Measurements from ENCODE around the gene TBC1D24. TPM values are rescaled to one million over a fixed set of nuclear protein-coding genes. Genes with fewer than 3 reads are reported as not detected.
A peak's percentile ranks its signal among the peaks of the same experiment; 100 is the strongest.

Gene TBC1D24
- total RNA-seq, 1 experiment from 2014 or later = 24.6 TPM

DNA sequence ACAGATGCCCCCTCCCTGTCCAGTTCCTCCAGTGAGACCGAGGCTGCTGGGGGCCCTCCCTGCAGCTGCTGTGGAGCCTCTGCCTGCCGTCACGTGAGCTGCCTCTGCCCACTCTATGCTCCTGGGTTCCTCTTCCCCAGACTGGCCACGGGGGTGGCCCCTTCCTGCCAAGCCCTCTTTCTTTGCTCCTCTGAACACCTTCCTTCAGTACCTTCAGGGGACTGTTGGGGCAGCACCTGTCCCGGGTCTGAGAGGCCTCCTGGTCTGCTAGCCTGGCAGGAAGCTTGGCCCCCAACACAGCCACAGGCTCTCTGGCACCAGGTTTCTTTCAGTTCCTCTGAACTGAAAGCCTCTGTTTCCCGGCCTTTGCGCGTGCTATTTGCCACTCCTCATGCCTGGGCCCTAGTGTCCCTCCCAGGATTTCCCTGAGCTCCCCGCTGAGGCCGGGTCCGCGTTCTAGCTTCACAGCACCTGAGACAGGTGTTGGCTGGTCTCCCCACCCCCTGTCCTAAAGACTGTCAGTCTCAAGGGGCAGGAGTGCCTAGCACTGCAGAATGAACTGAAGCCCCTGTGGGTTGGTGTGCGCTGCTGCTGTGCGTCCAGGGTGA lies 32.2 kb downstream of the TBC1D24 start:
- no peak overlapping the region for H3K4me2 ChIP-seq (ENCODE audit: low read length)
- H3K9me3 ChIP-seq (ENCODE audit: control insufficient read depth in 1 of 2, insufficient read depth in 1 of 2, low read depth in 1 of 2, low read length in 2 of 2) = no peaks in the 10 kb centered on the region
- H3K9ac ChIP-seq (ENCODE audit: low read length) = no peak overlapping the region
- RAD21 ChIA-PET (ENCODE audit: low non-redundant PET in 1 of 2, low total read pairs in 2 of 2, uncharacterized antibody in 2 of 2, unreplicated experiment in 2 of 2) = no interaction called here
- H2AFZ ChIP-seq (ENCODE audit: low read depth, low read length, poor library complexity, severe bottlenecking) = no peak overlapping the region
- POLR2A ChIA-PET = no interaction called here
- intact Hi-C loops (cut with micrococcal nuclease) = loop anchor here (10.0 kb wide), 2 partner anchors 242 to 312 kb away; partner anchors contain the start of genes CASKIN1 and RNPS1
- peaks cover 0 to 6% of the 10 kb centered on the region in 2 experiments; a peak in 2 of 4 replicates for H3K4me1 ChIP-seq (ENCODE audit: control insufficient read depth in 1 of 2, insufficient read depth in 2 of 2, low read length in 2 of 2)
- H3K27me3 ChIP-seq (ENCODE audit: insufficient read depth, low read length) = no peaks in the 10 kb centered on the region
- ATAC-seq (peak; percentile 68), DNase-seq (ENCODE audit: low read depth, low spot score) (no peak)
- no peaks in the 10 kb centered on the region for H3K79me2 ChIP-seq (ENCODE audit: insufficient read depth, low read length)
- H4K20me1 ChIP-seq (ENCODE audit: insufficient read depth) = no peaks in the 10 kb centered on the region
- H3K27ac ChIP-seq (ENCODE audit: low read depth, low read length) = no peak overlapping the region
- no peaks in the 10 kb centered on the region; a peak in 1 of 4 replicates for H3K36me3 ChIP-seq (ENCODE audit: control insufficient read depth in 1 of 2, insufficient read depth in 2 of 2, low read length in 2 of 2)
- H3K9me2 ChIP-seq (ENCODE audit: insufficient read depth) = no peaks in the 10 kb centered on the region
- no peak for TF ChIP-seq TCF7L2 (IDR thresholded peaks at IDR 0.05; ENCODE audit: borderline replicate concordance, extremely low read depth, insufficient read depth, insufficient read length)
- no peak for TF ChIP-seq POLR2A (IDR thresholded peaks at IDR 0.05; ENCODE audit: borderline replicate concordance, extremely low read depth, insufficient read depth, insufficient read length)
- no peak for TF ChIP-seq EZH2 (IDR thresholded peaks at IDR 0.05)
- no peak for TF ChIP-seq EGR1 (IDR thresholded peaks at IDR 0.05; ENCODE audit: low read depth)
- TF ChIP-seq ELF1 (IDR thresholded peaks at IDR 0.05; ENCODE audit: borderline replicate concordance, low read depth) = no peak
- TF ChIP-seq FOSL1 (IDR thresholded peaks at IDR 0.05; ENCODE audit: low read depth) = no peak
- TF ChIP-seq, protein P1, sequence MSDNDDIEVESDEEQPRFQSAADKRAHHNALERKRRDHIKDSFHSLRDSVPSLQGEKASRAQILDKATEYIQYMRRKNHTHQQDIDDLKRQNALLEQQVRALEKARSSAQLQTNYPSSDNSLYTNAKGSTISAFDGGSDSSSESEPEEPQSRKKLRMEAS (IDR thresholded peaks at IDR 0.05) = no peak
- no peak for TF ChIP-seq SIN3A (IDR thresholded peaks at IDR 0.05; ENCODE audit: low read depth)
- TF ChIP-seq RAD21 (IDR thresholded peaks at IDR 0.05; ENCODE audit: low read depth) = no peak
- no peak for TF ChIP-seq CBX3 (IDR thresholded peaks at IDR 0.05; ENCODE audit: low read depth)
- no peak for TF ChIP-seq JUND (IDR thresholded peaks at IDR 0.05)
- TF ChIP-seq, protein P2, sequence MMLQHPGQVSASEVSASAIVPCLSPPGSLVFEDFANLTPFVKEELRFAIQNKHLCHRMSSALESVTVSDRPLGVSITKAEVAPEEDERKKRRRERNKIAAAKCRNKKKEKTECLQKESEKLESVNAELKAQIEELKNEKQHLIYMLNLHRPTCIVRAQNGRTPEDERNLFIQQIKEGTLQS (IDR thresholded peaks at IDR 0.05) = no peak
- TF ChIP-seq ZFX (IDR thresholded peaks at IDR 0.05) = no peak
- no TSS peak for BruUV-seq (replicated peaks)
- no peak overlapping the region for H3K4me3 ChIP-seq (replicated peaks in 1 of 2; ENCODE audit: low read depth in 1 of 2, low read length in 2 of 2)
- CTCF ChIA-PET = no interaction called here
